Measurements from ENCODE around the gene MED12L. TPM values are rescaled to one million over a fixed set of nuclear protein-coding genes. Genes with fewer than 3 reads are reported as not detected.

Gene MED12L
- total RNA-seq, 1 donor from 2014 or later = 0.49 TPM

DNA sequence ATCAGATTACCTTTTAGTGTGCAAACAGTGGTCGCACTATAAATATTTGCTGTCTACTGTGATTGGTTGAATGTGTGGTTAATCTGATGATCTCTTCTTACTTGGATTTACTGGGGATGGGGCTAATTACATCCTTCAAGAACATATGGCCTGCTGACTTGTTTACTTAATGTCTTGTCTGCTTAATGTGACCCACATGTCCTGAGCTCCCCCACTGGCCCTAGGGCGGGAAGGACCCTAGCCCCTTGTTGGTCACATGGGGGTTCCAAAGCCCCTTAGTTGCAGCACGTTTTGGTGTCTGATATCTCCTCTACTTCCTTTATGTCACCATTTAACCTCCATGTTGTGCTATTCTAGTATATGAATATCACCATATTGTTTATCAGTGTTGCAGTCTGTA lies 316.9 kb downstream of the MED12L start:
- intact Hi-C loops (cut with DNase I) = no loop called here
- DNase-seq (ENCODE audit: missing footprints) (no peak), ATAC-seq (no peak)

DNA sequence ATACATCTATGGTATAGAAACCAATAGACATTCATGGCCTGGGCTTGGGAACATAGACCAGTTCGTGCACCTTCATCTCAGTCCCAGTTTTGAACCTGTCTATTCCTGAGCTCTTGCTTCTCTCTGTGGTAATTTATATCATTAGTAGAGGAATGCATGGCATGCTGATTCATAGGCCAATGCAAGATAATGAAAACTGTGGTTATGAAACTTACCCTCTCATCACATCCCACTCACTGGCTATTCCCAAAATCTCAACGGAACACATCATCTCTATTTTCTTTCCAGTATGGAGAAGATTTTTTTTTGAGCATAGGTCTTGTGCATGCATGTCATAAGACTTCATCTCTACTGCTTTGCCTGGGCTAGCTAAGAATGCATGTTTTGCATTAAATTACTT lies 317.8 kb downstream of the MED12L start:
- DNase-seq (ENCODE audit: missing footprints) (no peak), ATAC-seq (no peak)
- intact Hi-C loops (cut with DNase I) = no loop called here

DNA sequence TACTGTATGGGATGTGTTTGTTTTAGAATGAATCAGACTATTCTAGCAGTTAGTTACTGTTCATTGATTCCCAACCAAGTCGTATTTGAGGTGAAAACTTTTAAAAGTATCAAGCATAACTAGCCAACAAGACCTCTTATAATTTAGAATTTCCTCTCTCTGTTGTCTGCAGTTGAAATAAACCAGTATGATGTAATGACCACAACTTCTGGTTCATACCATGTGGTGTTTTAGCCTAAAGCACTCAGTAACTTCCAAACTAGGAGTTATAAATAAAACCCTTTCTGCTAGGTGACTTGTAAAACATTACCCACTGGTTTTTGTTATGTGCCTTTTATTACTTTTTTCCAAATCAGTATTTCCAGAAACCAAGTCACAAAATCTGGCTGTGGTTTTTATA lies 318.9 kb downstream of the MED12L start:
- ATAC-seq = no peak
- no peak for DNase-seq (ENCODE audit: missing footprints)
- intact Hi-C loops (cut with DNase I) = no loop called here

DNA sequence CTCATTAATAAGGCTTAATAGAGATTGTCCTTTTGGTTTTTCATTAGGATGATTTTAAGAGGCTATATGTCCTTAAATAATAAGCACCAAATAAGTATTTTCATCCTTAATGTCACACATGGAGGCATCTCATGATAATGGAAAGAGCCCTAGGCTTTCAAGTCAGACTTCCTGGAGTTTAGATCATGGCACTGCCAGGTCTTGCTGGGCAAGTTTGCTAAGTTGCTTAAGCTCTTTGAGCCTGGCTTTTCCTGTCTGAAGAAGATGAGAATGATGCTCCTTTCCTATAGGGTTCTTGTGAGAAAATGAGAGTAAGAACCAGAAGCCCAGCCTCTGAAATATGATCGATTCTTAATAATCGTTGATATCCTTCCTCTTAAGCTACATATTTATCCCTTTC lies 322.5 kb downstream of the MED12L start:
- intact Hi-C loops (cut with DNase I) = no loop called here
- no peak for DNase-seq (ENCODE audit: missing footprints)
- no peak for ATAC-seq

DNA sequence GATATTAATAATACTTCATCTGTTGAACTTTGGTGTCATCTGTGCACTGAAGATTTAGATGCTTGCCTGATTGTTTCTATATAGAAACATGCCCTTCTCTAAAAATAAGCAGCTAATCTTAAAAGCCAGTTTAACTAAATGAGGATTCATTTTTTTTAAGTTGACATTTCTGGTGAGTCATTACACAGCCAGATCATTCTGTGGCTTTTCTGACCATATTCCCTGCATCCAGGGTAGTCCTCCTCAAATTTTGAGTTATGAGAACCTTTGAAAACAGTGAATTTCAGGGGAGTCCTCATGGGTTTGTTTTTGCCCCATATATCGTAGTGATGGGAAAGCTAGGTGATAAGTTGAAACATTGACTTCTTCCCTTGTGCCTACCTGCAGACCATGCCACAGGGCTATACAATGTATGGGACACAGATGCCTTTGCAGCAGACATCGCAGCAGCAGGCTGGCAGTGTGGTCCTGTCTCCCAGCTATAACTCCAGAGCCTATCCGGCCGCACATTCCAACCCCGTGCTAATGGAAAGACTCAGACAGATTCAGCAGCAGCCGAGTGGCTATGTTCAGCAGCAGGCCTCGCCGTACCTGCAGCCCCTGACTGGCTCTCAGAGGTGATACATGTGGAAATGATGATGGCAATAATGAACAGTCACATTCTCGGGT lies 325.6 kb downstream of the MED12L start:
- peak; percentile 69 for DNase-seq (ENCODE audit: missing footprints)
- ATAC-seq = no peak
- intact Hi-C loops (cut with DNase I) = no loop called here

DNA sequence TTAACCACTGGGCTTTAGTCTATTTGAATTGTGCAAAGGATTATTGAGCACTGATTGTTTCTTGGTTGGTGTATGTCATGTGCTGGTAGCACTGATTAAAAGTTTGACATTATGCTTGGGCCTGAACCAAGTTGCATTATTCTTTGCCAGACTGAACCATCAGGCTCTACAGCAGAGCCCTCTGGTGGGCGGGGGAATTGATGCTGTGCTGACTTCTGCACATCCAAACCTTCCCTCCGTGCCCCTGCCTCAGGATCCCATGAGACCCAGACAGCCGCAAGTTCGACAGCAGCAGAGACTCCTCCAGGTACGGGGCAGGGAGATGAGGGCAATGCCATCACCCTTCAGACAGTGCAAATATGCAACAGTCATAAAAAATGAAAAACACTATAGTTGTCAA lies 327.5 kb downstream of the MED12L start:
- ATAC-seq = no peak
- intact Hi-C loops (cut with DNase I) = no loop called here

DNA sequence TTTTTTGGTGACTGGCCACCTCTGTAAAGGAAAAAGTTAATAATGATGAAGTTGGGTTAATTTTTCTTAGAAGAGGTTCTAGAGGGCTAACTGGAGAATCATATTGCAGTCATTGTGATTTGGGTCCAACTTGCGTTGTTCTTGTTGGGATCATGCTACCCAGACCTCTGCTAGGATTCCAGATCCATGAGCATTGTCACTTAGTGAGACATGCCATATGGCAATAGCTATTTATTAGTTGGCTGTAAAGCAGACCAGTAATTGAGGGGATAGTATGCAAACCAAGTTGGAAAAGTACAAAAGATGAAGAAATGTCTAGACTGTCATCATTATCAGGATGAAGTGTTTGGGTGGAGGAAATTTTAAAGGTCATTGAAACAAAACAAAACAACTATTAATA lies 329.8 kb downstream of the MED12L start:
- ATAC-seq (no peak), DNase-seq (ENCODE audit: missing footprints) (no peak)
- intact Hi-C loops (cut with DNase I) = no loop called here

More for the DNA sequence above, 327.5 kb downstream of the MED12L start:
- DNase-seq (ENCODE audit: missing footprints) = peak; percentile 70

DNA sequence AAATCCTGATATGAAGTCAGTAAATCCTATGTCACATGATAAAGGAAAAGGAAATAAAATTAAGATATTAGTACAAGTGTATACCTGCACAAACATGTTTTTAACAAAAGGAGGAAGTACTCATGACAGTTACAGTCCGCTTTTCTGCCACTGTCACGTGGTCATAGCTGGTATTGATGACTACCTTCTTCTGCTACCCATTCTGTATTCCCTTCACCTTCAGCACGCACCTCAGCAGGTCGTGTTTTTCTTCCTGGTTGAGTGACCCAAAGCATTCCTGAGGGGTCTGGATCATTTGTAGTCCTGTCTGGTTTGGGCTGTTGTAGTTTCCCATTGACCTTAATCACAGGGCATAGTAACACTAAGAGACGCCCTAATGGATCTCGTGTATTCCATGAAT lies 334.3 kb downstream of the MED12L start:
- intact Hi-C loops (cut with DNase I) = no loop called here
- no peak for ATAC-seq
- DNase-seq (ENCODE audit: missing footprints) = no peak

DNA sequence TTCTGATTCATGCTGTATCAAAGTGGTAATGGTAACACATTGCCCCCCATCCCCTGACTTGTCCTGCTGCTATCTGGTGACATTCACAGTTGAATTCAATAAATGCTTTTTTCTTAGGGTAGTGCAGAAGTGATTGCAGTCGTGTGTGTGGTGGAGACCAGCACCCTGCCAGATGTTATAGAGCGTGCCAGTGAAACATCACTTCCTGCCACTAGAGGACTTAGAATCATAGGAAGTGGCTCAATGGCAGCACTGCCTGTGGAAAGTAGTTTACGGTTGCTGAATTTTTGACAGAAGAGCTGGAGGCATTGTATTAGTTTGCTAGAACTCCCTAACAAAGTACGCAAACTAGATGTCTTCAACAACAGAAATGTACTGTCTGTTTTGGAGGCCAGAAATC lies 336.5 kb downstream of the MED12L start:
- no peak for DNase-seq (ENCODE audit: missing footprints)
- ATAC-seq = no peak
- intact Hi-C loops (cut with DNase I) = no loop called here

DNA sequence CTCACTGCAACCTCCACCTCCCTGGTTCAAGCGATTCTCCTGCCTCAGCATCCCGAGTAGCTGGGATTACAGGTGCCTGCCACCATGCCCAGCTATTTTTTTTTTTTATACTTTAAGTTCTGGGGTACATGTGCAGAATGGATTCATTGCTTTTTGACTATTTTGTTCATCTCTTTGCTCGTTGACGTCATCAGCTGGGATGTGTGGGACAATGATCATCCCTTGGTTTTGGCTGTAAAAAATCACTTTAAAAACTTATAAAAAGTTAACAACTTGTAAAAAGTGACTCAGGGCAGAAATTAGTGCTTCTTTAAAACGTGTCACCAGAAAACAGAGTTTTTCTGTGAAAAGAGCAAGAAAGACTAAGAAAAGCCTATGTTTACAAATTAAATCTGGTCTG lies 337.6 kb downstream of the MED12L start:
- DNase-seq (ENCODE audit: missing footprints) (no peak), ATAC-seq (no peak)
- intact Hi-C loops (cut with DNase I) = no loop called here

DNA sequence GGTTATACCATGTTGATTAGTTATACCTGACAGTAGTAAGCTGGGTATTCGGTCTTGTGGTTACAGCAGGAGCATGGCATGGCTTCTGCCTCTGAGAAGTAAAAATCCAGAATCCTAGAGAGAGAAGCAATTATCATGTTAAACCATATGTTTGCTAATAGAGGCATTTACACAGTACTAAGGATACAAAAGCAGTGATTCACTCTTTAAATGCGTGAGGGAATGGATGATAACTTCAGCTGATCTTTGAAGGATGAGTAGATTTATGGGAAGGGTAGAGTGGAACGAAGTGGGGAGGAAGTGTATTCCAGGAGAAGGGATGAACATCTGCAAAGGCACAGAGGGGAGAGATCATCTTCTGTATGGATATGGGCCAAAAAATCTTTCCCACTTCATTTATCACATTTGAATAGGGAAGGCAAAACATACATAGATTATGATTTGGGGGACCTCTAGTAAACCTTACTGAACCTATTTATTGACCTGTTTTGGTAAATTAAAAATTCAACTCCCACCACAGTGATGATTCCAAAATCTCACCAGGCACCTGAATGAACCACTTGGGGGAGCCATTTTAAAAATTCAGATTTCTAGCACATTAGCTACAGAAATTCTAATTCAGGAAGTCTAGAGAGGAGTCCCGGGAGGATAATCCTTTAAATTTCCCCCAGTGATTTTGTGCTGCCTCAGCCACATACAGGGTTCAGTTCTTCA lies 340.3 kb downstream of the MED12L start:
- DNase-seq (ENCODE audit: missing footprints) = no peak

DNA sequence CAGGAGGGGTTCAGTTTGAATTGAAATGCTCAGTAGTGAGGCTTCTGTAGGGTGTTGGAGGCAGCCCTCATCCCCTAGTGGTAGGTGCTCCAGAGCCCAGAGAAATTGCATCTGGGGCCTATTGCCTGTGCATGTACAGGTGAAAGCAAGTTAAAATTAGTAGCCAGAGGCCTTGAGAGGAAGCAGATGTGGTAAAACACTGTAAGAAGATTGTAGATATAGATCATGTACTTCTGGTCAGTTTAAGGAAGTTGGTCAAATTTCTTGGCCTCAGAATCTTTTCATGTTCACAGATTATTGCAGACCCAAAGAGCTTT lies 340.8 kb downstream of the MED12L start:
- ATAC-seq (no peak), DNase-seq (ENCODE audit: missing footprints) (no peak)
- intact Hi-C loops (cut with DNase I) = no loop called here

More for the DNA sequence above, 340.3 kb downstream of the MED12L start:
- intact Hi-C loops (cut with DNase I) = no loop called here
- no peak for ATAC-seq

DNA sequence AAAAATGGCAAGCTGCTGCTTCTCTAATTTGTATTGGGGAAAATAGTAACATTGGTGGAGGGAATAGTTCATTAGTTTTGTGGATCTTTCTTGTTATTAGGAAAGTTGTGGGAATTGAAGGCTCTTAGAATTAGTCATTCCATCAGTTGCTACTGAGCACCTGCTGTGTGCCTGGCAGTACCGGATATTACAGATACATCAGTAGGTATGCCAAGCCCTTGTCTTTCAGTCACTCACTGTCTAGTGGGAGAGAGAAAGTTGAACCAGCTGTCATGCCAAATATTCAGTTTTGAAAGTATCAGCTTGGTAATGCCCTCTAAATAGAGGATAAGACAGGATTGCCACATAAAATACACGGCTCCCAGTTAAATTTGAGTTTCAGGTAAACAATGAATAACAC lies 342.9 kb downstream of the MED12L start:
- no peak for ATAC-seq
- intact Hi-C loops (cut with DNase I) = no loop called here

DNA sequence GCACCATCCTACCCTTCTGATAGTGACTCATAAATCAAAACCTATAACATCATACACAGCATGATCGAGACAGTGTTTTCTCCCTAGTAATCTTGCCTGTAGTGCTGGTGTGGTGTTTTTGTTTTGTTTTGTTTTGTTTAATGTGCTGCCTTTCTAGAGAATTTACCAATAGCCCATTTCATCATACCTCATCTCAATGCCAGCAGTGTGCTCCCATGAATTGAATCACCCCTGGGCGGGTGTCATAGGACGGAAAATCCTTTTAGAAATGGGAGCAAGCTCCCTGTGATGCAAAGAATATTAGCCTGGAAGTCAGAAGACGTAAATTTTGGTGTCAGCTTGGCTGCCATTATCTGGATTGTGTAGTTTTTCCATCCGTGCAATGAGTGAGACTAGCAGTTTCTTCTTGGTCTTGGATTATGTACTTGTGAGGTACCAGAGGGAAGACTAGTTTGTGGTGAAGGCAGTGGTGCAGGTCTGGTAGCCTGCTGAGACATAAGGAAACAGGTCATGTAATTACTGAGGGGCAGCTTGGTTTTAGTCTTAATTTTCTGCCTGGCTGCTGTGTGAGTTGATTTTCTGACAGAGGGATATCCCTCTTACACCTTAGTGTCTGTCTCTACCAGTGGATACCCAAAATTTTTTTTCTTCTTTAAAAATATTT lies 345.5 kb downstream of the MED12L start:
- ATAC-seq (no peak), DNase-seq (ENCODE audit: missing footprints) (no peak)
- intact Hi-C loops (cut with DNase I) = no loop called here

More for the DNA sequence above, 342.9 kb downstream of the MED12L start:
- DNase-seq (ENCODE audit: missing footprints) = no peak

DNA sequence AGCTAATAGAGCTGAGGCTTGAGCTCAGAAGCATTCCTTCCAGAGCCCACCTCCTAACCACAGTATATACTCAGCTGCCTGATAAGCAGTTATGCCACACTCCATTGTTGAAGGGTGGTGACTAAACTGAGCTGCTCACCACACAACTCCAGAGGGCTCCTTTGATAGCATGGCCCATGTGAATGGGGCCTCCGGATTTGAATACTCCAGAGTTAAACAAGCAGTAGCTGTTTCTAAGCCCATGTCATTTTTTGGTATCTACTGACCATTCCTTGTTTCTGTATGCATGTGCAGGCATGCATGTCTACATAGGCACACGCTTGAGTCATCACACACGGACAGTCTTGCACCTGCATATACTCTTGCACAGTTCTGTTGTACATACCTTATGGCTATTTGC lies 346.5 kb downstream of the MED12L start:
- intact Hi-C loops (cut with DNase I) = no loop called here
- ATAC-seq = no peak
- no peak for DNase-seq (ENCODE audit: missing footprints)

DNA sequence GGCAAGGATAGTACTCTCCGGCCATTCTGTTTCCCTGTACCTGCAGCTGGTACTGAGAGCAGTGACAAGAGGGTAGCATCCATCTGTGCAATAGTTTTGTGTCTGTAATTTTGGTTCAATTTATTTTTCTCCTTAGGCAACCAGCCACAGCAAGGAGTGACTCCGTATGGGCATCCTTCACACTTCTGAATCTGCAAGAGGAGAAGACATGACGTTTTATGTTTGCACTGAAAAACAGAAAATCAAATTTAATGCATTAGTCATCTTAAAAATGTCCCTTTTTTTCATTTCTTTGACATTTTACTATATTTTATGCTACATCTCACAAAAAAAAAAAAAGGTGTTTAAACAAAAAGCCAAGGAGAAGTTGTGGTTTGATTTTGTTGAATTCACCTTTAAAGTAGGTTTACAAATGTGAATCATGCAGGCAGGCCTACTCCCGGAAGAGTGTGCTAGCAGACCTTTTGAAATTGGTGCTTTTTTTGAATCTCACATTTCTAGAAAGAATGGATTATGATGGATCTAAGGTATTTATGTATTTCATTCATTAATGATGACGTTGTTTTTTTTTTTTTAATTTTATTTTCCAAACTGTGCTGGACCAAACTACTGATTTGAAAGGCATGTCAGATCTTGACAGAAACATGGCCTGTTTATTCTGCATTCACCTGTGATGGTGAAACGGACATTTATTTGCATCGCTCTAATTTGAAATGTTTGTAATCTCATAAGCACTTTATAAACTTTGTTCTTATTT lies 347.3 kb downstream of the MED12L start:
- intact Hi-C loops (cut with DNase I) = no loop called here
- no peak for ATAC-seq
- no peak for DNase-seq (ENCODE audit: missing footprints)

DNA sequence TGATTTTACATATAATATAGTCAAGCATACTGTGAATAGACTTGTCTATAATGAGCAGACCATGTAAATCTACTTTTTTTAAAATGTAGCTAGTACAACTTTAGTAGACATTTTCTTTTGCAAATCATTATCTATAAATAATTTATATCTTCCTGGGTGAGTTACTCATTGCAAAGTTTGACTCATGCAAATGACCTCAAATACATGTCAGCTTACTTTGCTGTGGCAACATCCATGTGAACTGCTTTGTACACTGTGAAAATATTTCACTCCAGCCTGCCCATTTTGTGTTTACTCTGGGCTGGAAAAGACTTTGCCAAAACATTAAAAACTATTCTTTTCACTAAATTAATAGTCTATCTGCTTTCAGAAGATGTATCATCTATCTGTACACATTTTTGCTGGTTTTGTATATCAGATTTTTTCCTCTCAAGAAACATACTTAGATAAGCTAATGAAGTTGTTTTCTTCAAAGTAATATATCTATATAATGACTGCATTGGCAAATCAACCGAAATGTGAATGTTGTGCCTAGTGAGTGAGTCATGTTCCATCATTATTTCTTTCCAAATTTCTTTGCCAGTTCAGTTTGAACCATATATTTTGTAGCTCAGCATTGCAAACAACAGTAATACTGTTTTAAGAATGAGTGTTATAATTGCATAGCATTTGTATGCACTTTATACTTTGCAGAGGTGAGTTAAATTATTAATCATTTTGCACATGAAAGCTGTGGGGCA lies 348.9 kb downstream of the MED12L start:
- DNase-seq (ENCODE audit: missing footprints) (no peak), ATAC-seq (no peak)
- intact Hi-C loops (cut with DNase I) = no loop called here

DNA sequence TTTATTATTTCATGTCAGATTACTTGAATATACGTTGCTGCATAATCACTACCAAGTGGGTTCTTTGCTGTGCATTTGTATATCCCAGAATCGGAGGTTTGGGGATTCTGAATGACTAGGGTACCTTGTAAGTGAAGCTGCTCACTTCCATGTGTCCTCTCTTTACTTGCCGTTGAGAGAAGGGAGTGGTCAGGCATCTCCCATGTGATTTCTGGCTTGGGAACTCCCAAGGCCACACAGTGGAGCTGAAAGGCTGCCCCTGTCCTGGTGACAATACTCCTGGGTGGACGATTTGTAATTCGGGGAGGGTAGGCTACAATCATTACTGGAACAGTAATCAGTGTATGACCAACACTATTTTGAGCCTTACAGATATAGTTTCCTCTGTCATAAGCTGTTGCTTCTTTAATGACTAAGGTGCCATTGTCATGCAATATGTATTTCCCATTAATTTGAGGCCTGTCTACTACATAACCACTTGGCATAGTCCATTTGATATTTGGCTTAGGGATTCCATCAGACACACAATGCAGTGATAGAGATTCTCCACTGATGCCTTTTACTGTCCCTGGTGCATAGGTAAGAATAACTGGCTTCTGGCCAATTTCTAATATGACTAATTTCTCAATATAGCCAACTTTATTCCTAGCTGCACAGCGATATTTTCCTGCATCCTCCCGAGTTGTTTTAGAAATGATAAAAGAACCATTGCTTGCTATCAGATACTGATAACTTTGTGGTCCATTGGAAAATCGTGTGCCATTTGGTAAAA lies 351.4 kb downstream of the MED12L start:
- intact Hi-C loops (cut with DNase I) = no loop called here

More for the DNA sequence above, 351.4 kb downstream of the MED12L start:
- no peak for DNase-seq (ENCODE audit: missing footprints)
- no peak for ATAC-seq
